Mucosa of descending colon (tissue), 3 donors: ENCODE data around the gene SFN. TPM values are rescaled to one million over a fixed set of nuclear protein-coding genes. Genes with fewer than 3 reads are reported as not detected.

Source experiments
- ATAC-seq: fragments of 200-7000 bp; cut with Tn5 transposase; one replicate; pipeline ENCODE4 v1.9.1; 2020; ENCODE audit warnings: mild to moderate bottlenecking, moderate library complexity
- DNase-seq, 3 donors: peaks; one replicate each; pipeline ENCODE4 v3.0.0-alpha.2; 2020
- H3K36me3 ChIP-seq: fragments of 200-600 bp; one replicate; pipeline ENCODE4 v1.8.0; 2021; ENCODE audit warnings: low read depth, mild to moderate bottlenecking
- H3K4me1 ChIP-seq: fragments of 200-600 bp; one replicate; pipeline ENCODE4 v1.8.0; 2021; ENCODE audit warnings: low read depth, mild to moderate bottlenecking
- H3K4me3 ChIP-seq: fragments of 200-600 bp; one replicate; pipeline ENCODE4 v1.8.0; 2021; ENCODE audit warnings: mild to moderate bottlenecking
- H3K9me3 ChIP-seq: fragments of 200-600 bp; one replicate; pipeline ENCODE4 v1.8.0; 2021; ENCODE audit warnings: mild to moderate bottlenecking
- intact Hi-C, 2 donors: fragments of 100-400 bp; cut with DNase I in 1 of 2; cut with micrococcal nuclease in 1 of 2; formaldehyde crosslinking; loops; one replicate each; pipeline versions ENCODE4 v1.11.0 to v1.11.1; 2022; cut with DNase I, micrococcal nuclease
- total RNA-seq, 3 donors: library from RNA; stranded (reverse); fragmentation: NEBNext Ultra II Directional in 2 of 3; extraction: Animal tissue kit (Norgen Biotek cat#: 25700) in 2 of 3; gene quantifications; one replicate each; pipeline versions ENCODE4 v1.2.1 to v1.2.4, GENCODE V29; 2021 to 2023
- TF ChIP-seq, protein P1 (sequence below): fragments of 200-600 bp; IDR thresholded peaks from one replicate; pipeline ENCODE4 v1.8.0; 2022; ENCODE audit warnings: antibody characterized with exemption, mild to moderate bottlenecking
- donor health status: DM: no; HTN: no; CAD: no; lungs with moderate emphysema.
- donor health status: DM: no; HTN: no; CAD: no.
- donor health status: DM: no; HTN: yes; CAD: no.

The SFN gene
- total RNA-seq, 3 donors from 2014 or later: 124 to 282 (median 191) TPM

DNA sequence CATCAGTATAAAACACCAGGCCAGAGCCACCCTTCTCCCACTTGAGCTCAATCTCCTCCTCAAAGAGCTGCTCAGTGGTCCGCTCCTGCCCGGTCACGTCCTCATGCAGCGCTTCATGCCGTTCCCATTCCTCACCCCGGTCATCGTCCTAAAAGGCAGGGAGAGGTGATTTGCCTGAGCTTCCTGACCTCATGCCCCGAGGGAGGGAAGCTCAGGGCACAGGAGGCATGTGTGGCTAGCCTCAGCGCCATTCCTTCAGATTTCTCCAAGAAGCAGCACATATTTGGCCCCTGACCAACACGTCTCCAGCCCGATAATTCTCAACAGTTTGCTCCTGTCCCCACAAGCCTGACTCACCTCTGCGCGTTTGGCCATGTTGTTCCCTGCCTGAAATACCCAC is 31.3 kb downstream of the SFN start:
- DNase-seq: peak in 1 of 3 donors; percentile 3
- no peak overlapping the region for H3K4me3 ChIP-seq
- no peaks in the 10 kb centered on the region for H3K9me3 ChIP-seq
- TF ChIP-seq, protein P1, sequence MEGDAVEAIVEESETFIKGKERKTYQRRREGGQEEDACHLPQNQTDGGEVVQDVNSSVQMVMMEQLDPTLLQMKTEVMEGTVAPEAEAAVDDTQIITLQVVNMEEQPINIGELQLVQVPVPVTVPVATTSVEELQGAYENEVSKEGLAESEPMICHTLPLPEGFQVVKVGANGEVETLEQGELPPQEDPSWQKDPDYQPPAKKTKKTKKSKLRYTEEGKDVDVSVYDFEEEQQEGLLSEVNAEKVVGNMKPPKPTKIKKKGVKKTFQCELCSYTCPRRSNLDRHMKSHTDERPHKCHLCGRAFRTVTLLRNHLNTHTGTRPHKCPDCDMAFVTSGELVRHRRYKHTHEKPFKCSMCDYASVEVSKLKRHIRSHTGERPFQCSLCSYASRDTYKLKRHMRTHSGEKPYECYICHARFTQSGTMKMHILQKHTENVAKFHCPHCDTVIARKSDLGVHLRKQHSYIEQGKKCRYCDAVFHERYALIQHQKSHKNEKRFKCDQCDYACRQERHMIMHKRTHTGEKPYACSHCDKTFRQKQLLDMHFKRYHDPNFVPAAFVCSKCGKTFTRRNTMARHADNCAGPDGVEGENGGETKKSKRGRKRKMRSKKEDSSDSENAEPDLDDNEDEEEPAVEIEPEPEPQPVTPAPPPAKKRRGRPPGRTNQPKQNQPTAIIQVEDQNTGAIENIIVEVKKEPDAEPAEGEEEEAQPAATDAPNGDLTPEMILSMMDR: no peak
- no peak for ATAC-seq
- intact Hi-C loops: no loop called here
- H3K4me1 ChIP-seq: peaks cover 16% of the 10 kb centered on the region
- no peaks in the 10 kb centered on the region for H3K36me3 ChIP-seq

DNA sequence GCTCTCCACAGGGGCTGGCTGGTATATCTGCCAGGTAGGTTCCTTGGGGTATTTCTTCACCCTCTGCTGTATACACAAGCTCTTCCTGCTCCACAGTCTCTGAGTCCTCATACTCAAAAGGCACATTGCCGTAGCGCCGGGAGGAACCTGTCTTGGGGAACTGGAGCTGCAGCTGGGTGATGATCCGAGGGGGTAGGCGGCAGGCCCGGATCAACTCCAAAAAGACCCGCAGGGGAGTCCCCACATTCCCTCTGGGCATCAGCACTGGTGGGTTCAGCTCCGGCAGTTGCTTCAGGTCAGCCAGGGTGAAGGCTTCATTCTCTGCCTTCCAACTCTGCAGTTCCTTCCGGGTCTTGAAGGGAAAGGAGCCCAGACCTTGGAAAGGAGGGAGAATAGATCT is 34.4 kb downstream of the SFN start:
- intact Hi-C loops: no loop called here
- no peaks in the 10 kb centered on the region for H3K9me3 ChIP-seq
- DNase-seq: no peak
- H3K36me3 ChIP-seq: no peaks in the 10 kb centered on the region
- TF ChIP-seq, protein P1: no peak
- peaks cover 21% of the 10 kb centered on the region for H3K4me1 ChIP-seq
- no peak for ATAC-seq
- no peak overlapping the region for H3K4me3 ChIP-seq

DNA sequence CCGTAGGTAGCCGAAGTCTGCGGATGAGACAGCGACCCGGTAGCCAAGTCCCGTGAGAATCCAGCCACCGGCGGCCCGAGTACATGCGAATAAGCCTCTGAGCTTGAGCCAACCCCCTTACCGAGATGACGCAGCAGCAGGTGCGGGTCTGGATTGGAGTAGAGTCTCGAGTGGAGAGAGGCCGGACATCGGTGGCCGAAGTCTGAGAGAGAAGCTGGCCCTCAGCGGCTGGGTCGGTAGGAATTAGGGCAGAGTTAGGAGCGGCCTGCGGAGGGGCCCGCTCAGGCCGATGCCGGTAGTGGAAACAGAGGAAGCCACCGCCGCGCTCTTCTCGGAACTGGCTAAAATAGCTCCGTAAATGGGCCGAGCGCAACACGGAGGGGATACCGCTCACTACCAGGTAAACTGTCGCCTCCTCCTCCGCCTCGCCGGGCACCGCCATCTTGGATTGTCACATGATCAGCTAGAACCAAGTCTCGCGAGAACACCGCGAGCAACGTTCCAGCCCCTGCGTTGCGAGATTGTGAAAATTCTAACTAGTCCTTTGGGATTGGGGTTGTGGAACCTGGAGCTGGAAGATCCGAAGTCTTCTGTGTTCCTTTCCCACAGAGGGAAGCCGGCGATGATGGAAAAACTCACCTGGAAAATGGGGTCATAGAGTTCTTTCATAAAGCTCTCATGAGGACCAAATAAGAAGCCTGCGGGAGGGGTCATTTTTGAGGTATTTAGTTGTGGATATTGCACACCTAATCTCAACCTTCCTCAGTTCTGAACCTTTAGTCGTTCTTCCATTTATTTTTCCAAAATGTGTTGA is 37.3 kb downstream of the SFN start, which contains the start of gene GPATCH3:
TSS of gene GPATCH3 (minus strand) at position 467 of the 814 bp plus-strand sequence. CDS start at position 442, 25 bp downstream.
- no peaks in the 10 kb centered on the region for H3K36me3 ChIP-seq
- no peaks in the 10 kb centered on the region for H3K9me3 ChIP-seq
- DNase-seq (peak; percentile 91 to 96 (median 93)), ATAC-seq (peak; percentile 94)
- H3K4me3 ChIP-seq: peak within 1 kb of the TSS; percentile 67
- TF ChIP-seq, protein P1: no peak
- peaks cover 21% of the 10 kb centered on the region for H3K4me1 ChIP-seq
- intact Hi-C loops: no loop called here

DNA sequence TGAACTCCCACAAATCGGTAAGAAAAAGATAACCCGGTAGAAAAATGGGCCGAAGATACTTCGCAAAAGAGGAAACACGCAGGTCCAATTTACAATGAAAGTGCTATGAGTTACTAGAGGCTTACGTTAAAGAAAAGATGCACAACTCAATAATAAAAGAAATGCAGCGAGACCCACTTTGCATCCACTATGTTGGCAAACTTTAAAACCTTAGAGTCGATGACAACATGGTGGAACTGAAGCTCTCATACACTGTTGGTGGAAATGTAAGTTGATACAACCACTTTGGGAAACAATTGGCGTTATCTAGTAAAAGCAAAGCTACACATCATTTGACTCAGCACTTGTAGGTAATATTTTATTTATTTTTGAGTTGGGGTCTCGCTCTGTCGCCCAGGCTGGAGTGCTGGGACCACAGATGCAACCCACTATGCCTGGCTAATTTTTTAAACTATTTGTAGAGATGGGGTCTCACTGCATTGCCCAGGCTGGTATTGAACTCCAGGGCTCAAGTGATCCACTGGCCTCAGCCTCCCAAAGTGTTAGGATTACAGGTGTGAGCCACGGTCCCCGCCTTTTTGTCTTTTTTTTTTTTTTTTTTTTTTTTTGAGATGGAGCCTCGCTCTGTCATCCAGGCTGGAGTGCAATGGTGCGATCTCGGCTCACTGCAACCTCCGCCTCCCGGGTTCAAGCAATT is 38.0 kb downstream of the SFN start:
- DNase-seq (no peak), ATAC-seq (no peak)
- Histone ChIP-seq H3K4me3 (peak overlapping the region; percentile 67), H3K4me1 (peaks cover 26% of the 10 kb centered on the region), H3K36me3 (no peaks in the 10 kb centered on the region), H3K9me3 (no peaks in the 10 kb centered on the region)
- TF ChIP-seq, protein P1: no peak
- intact Hi-C loops: no loop called here

DNA sequence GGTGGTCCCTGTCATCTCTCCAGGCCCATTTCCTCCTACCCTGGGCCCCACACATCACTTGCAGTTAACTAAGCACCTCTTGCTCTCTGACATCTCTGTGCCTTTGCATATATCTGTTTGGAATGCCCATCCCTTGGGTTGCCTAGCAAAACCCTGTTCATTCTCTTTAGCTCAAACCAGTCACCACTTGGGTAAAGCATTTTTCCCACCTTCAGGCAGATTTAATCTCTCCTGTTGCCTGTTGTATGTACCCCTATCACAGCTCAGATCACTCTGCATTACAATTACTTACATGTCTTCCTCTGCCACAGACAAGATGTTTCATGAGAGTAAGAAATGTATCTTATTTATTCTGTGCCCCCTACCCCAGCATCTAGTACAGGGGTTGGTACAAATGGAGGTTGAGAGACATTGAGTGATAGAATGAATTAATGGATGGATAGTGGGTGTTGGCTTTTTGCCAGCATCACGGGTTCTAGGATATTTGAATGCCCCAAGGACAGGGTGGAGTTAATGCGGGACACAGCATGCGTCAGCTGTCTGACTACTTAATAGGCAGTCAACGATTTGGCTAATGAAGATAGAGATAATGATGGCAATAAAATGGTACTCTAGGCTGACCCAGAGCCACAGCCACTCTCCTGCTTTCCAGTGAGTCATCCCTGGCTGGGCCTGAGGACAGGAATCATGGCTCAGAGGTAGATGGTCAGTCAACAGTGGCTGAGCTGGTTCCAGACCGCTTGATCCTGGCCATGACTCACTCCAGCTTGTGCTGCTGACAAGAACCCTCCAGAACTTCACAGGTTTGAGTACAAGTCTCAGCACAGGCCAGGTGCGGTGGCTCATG is 44.3 kb downstream of the SFN start:
- DNase-seq (no peak), ATAC-seq (peak; percentile 65)
- intact Hi-C loops: no loop called here
- TF ChIP-seq, protein P1: no peak
- H3K4me1 ChIP-seq: peaks cover 11% of the 10 kb centered on the region
- no peak overlapping the region for H3K4me3 ChIP-seq
- no peaks in the 10 kb centered on the region for H3K36me3 ChIP-seq
- no peaks in the 10 kb centered on the region for H3K9me3 ChIP-seq
